Erythroblast (primary cell): ENCODE results near the gene ADGRD2.

Source experiments
- GATA1 ChIP-seq: IDR thresholded peaks from 2 replicates; pipeline ENCODE4 v1.6.1; 2011; ENCODE audit warnings: low read depth, mild to moderate bottlenecking, control low read depth, low read length, moderate library complexity
- POLR2A ChIP-seq: IDR thresholded peaks from 2 replicates; pipeline ENCODE4 v1.6.1; 2011; ENCODE audit warnings: mild to moderate bottlenecking, low read length

- no peak for TF ChIP-seq POLR2A
- TF ChIP-seq GATA1, result no peak
Measured at GRCh38 chr9:124474151-124474550, 23.9 kb downstream of the ADGRD2 start.
